DOHH2 (cell line): ENCODE measurements around the gene POLR2C.

Source experiments
- CTCF ChIP-seq: fragments of 200-600 bp; sonication (generic); IDR thresholded peaks from one replicate; pipeline ENCODE4 v1.5.1; 2014; ENCODE audit warnings: antibody characterized with exemption, mild to moderate bottlenecking, low read depth, low read length; ENCODE audit not compliant: poor library complexity, severe bottlenecking
- EZH2phosphoT487 ChIP-seq: fragments of 200-600 bp; sonication (generic); IDR thresholded peaks from 2 replicates; pipeline ENCODE4 v1.6.1; 2017; ENCODE audit warnings: borderline replicate concordance, mild to moderate bottlenecking, antibody characterized with exemption, low read length, moderate library complexity, mixed read lengths

GRCh38 chr16:57469046-57469445 is 6.6 kb downstream of the POLR2C start:
- TF ChIP-seq CTCF, result no peak
- no peak for TF ChIP-seq EZH2phosphoT487
